Skeletal muscle tissue (tissue), 4 donors: ENCODE data around the gene STUB1. TPM values are rescaled to one million over a fixed set of nuclear protein-coding genes. Genes with fewer than 3 reads are reported as not detected.

ENCODE experiments used
- H3K27ac ChIP-seq: one replicate; pipeline ENCODE4 v1.7.0; 2013; ENCODE audit warnings: mild to moderate bottlenecking, low read depth, low read length, inconsistent platforms
- H3K27me3 ChIP-seq, 3 donors: one replicate each; pipeline ENCODE4 v1.7.0; 2013; ENCODE audit warnings: low read length in 3 of 3; ENCODE audit not compliant: control insufficient read depth in 3 of 3, insufficient read depth in 3 of 3
- H3K36me3 ChIP-seq, 3 donors: one replicate each; pipeline ENCODE4 v1.7.0; 2013; ENCODE audit warnings: low read length in 3 of 3; ENCODE audit not compliant: control insufficient read depth in 3 of 3, insufficient read depth in 3 of 3
- H3K4me1 ChIP-seq, 3 donors: one replicate each; pipeline ENCODE4 v1.7.0; 2013; ENCODE audit warnings: low read length in 3 of 3, mild to moderate bottlenecking in 3 of 3; ENCODE audit not compliant: control insufficient read depth in 3 of 3, insufficient read depth in 3 of 3
- H3K4me3 ChIP-seq, 3 donors: one replicate each; pipeline ENCODE4 v1.7.0; 2013; ENCODE audit warnings: low read length in 3 of 3
- H3K9ac ChIP-seq, 3 donors: one replicate each; pipeline ENCODE4 v1.7.0; 2013; ENCODE audit warnings: low read length in 3 of 3, mild to moderate bottlenecking in 3 of 3, moderate library complexity in 2 of 3, low read depth in 1 of 3
- H3K9me3 ChIP-seq, 3 donors: one replicate each; pipeline ENCODE4 v1.7.0; 2013; ENCODE audit warnings: low read length in 3 of 3; ENCODE audit not compliant: control insufficient read depth in 3 of 3
- total RNA-seq: library from RNA; depleted of rRNA; stranded (reverse); fragments of >200 nt; gene quantifications from one replicate; pipeline ENCODE4 v1.2.3, GENCODE V29; 2014
- donor health status: Osteomylitis.

The STUB1 gene
- total RNA-seq, 1 donor from 2014 or later: 87.7 TPM

GRCh38 chr16:702341-702740 is 22.1 kb downstream of the STUB1 start:
- no peak overlapping the region for H3K4me3 ChIP-seq
- H3K27ac ChIP-seq: no peak overlapping the region
- no peak overlapping the region for H3K9ac ChIP-seq
- no peaks in the 10 kb centered on the region for H3K36me3 ChIP-seq
- peaks cover 0 to 4% (median 0%) of the 10 kb centered on the region in 3 donors for H3K4me1 ChIP-seq
- H3K9me3 ChIP-seq: no peaks in the 10 kb centered on the region
- H3K27me3 ChIP-seq: peaks cover 69 to 85% (median 75%) of the 10 kb centered on the region in 3 donors

DNA sequence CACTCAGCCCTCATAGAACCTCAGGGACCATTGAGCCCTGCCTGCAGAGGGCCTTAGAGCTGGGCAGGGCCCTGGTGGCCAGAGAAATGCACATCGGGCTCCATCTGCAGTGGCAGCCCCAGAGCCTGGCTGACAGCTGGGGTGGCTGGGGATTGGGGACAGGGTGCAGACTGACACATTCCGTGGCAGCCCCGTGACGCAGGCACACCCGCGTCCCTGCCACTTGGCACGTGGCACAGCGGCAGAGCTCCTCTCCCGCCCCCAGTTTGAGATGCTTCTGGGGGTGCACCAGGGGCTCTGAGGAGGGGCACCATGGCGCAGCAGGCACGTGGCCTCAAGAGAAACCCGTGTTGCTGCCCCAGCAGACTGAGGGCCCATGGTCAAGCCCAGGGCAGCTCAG is 23.2 kb downstream of the STUB1 start:
- Histone ChIP-seq H3K9ac (no peak overlapping the region), H3K9me3 (no peaks in the 10 kb centered on the region), H3K36me3 (no peaks in the 10 kb centered on the region), H3K4me3 (no peak overlapping the region), H3K4me1 (peaks cover 0 to 4% (median 0%) of the 10 kb centered on the region in 3 donors), H3K27ac (no peak overlapping the region), H3K27me3 (peaks cover 71 to 88% (median 84%) of the 10 kb centered on the region in 3 donors)

- Histone ChIP-seq H3K4me1 (peaks cover 0 to 4% (median 0%) of the 10 kb centered on the region in 3 donors), H3K9ac (no peak overlapping the region), H3K9me3 (no peaks in the 10 kb centered on the region), H3K27me3 (peaks cover 74 to 90% (median 88%) of the 10 kb centered on the region in 3 donors), H3K4me3 (no peak overlapping the region), H3K27ac (no peak overlapping the region), H3K36me3 (no peaks in the 10 kb centered on the region)
These were observed 23.8 kb downstream of the STUB1 start for GRCh38 chr16:704047-704446.

DNA sequence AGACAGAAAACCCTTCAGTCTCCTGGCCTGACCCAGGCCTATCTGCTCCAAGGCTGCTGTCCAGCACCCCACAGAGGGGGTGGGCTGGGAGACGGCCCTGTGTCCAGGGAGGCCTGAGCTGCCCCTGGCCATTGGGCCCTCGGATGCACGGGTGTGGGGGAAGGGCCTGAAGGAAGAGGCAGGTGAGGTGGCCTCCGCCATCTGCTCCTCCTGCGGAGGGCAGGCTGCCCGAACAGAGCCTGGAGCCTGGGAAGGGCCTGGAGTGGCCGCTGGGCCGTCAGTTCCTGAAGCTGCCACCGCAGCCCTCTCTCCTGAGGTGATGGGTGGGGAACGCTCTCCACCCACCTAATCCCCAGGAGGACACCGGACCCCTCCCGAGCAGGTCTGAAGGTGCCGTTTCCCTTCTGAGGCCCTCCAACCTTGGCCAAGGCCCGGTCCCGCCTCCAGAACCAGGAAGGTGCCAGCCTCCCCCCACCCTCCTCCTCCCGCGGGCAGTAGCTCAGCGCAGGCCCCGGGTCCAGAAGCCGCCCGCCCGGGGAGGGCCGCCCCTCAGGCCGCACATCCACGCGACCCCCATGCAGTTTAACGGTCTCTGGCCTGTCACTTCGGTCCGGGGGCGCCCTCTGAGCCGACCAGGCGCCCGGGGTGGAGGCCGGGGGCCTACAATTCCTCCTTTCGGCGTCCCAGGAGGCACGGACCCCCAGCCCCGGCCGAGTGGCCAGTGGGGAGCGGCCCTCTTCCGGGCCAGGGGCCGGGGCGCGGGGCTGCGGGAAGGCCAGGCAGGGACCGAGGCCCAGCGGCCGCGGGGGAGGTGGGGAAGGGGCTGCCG is 24.6 kb downstream of the STUB1 start:
- no peak overlapping the region for H3K4me3 ChIP-seq

DNA sequence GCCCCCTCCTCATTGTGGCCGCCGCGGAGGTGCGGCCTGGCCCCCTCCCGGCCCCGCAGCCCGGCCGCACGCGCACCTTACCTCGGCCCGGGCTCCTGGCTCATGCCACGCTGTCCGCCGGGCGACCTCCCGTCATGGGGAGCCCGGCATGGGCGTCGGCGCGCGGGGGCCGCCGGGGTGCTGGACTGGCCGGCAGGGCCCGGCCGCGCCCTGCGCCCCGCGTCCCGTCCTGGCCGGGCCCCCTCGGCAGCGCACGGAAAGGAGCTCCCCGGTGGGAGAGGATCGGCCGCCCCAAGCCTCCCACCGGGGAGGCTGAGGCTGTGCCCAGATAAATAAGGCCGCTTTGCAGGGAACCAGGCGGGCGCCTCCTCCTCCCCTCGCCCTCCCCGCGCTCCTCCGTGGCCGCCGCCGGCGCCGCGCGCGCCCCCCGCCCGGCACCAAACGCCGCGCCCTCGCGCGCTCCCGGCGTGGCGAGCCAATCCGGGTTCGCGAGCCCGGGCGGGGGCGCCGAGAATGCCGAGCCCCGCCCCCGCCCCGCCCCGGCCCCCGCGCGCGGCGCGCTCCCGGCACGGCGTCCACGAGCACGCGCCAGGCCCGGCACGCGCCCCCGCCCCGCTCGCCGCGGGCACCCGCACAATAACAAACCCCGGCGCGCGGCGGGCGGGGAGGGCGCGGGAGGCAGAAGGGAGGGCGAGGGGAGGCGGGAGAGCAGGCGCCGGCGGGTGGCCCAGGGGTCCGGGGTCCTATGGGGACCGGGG is 25.4 kb downstream of the STUB1 start, which contains the start of gene FBXL16:
Gene FBXL16 (minus strand): TSS at position 371 of the 758 bp plus-strand sequence. CDS start 8,396 bp downstream, outside the sequence.
- Histone ChIP-seq H3K27me3 (peaks cover 76 to 92% (median 86%) of the 10 kb centered on the region in 3 donors), H3K4me3 (no peak within 1 kb of the TSS), H3K9ac (no peak within 1 kb of the TSS)

More for the DNA sequence above, 24.6 kb downstream of the STUB1 start:
- H3K9me3 ChIP-seq: no peaks in the 10 kb centered on the region
- peaks cover 75 to 91% (median 86%) of the 10 kb centered on the region in 3 donors for H3K27me3 ChIP-seq
- peaks cover 0 to 5% (median 2%) of the 10 kb centered on the region in 3 donors for H3K4me1 ChIP-seq
- no peak overlapping the region for H3K27ac ChIP-seq
- no peak overlapping the region for H3K9ac ChIP-seq
- H3K36me3 ChIP-seq: no peaks in the 10 kb centered on the region

DNA sequence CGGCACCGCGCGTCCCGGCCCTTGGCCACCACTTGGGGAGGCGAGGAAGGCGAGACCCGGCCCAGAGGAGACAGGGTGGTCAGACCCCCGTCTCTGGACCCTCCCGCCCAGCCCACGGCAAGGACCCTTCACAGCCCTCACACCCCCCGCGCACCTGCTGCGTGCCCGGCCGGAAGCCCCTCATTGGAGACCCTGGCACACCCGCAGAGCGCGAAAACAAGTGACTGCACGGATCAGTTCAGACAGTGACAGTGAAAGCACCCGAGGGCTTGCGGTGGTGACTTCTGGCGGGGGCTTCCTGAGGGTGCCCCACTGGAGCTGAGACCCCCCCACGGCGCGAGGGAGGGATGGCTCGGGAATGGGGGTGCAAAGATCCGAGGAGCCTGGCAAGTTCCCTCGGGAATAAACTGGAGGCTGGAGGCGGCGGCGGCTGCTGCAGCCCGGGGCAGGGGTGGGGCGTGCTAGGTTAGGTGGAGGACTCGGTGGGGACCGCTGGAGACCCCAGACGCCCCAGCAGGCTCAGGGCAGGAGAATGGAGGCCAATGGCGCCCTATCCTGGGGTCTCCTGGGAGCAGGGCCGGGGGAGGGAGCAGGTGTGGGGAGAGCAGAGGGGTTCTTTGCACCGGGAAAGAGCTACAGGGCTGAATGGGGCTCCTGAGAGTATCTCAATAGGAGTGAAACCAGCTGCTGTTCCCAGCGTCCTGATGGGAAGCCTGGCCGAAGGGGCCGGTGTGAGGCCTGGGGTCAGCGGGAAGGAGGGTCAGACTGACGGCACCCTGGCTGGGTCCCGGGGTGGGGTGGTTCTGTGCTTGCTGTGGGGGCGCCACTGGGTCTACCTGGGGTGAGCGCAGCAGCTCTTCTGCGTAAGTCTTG is 26.2 kb downstream of the STUB1 start:
- Histone ChIP-seq H3K4me3 (no peak overlapping the region), H3K9ac (no peak overlapping the region)

More for the DNA sequence above, 25.4 kb downstream of the STUB1 start, which contains the start of gene FBXL16:
- no peaks in the 10 kb centered on the region for H3K36me3 ChIP-seq
- H3K27ac ChIP-seq: no peak within 1 kb of the TSS
- H3K4me1 ChIP-seq: peaks cover 0 to 10% (median 4%) of the 10 kb centered on the region in 3 donors
- H3K9me3 ChIP-seq: no peaks in the 10 kb centered on the region

DNA sequence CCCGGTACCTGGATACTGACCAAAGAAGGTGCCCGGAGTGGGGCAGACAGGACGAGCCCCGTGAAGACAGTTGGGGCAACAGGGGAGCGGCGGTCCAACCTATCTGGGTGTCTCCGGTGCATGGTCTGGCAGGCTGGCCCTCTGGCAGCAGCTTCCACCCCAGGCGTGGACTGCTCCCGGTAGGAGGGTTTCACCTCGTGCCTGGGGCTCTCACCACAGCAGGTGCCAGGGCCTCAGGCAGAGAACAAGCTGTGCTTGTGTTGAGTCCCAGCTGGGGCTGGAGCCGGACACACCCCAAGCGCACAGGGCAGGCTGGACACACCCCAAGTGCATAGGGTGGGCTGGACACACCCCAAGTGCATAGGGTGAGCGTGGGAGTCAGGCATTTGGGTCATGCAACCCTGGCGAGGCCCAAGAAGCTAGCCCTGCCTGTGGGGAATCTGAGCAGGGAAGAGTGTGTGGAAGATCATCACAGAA is 26.9 kb downstream of the STUB1 start:
- H3K9ac ChIP-seq: no peak overlapping the region
- no peak overlapping the region for H3K27ac ChIP-seq
- H3K4me1 ChIP-seq: peaks cover 0 to 10% (median 7%) of the 10 kb centered on the region in 3 donors
- no peaks in the 10 kb centered on the region for H3K9me3 ChIP-seq
- no peak overlapping the region for H3K4me3 ChIP-seq
- peaks cover 80 to 88% (median 83%) of the 10 kb centered on the region in 3 donors for H3K27me3 ChIP-seq
- H3K36me3 ChIP-seq: no peaks in the 10 kb centered on the region

More for the DNA sequence above, 26.2 kb downstream of the STUB1 start:
- no peak overlapping the region for H3K27ac ChIP-seq
- H3K27me3 ChIP-seq: peaks cover 84 to 93% (median 87%) of the 10 kb centered on the region in 3 donors
- peaks cover 0 to 10% (median 4%) of the 10 kb centered on the region in 3 donors for H3K4me1 ChIP-seq
- H3K9me3 ChIP-seq: no peaks in the 10 kb centered on the region
- H3K36me3 ChIP-seq: no peaks in the 10 kb centered on the region

- Histone ChIP-seq H3K27me3 (peaks cover 71 to 79% (median 73%) of the 10 kb centered on the region in 3 donors), H3K9me3 (no peaks in the 10 kb centered on the region), H3K4me1 (peaks cover 0 to 13% (median 7%) of the 10 kb centered on the region in 3 donors)
These were observed 27.8 kb downstream of the STUB1 start for GRCh38 chr16:708019-708418.

DNA sequence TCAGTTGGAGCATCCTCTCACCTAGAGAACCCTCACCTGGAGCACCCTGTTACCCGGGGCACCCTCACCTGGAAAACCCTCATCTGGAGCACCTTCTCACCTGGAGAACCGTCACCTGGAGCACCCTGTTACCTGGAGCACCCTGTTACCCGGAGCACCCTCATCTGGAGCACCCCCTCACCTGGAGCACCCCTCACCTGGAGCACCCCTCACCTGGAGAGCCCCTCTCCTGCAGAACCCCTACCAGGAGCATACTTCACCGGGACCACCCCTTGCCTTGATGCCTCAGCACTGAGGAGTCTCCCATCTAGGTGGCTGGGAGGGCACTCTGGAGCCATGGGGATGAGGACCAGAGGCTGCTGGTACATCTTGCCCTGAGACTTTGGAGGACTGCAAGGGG is 28.7 kb downstream of the STUB1 start:
- Histone ChIP-seq H3K9ac (no peak overlapping the region), H3K9me3 (no peaks in the 10 kb centered on the region), H3K27me3 (peaks cover 64 to 73% (median 67%) of the 10 kb centered on the region in 3 donors), H3K36me3 (no peaks in the 10 kb centered on the region), H3K4me3 (no peak overlapping the region), H3K27ac (no peak overlapping the region), H3K4me1 (peaks cover under 1 to 14% (median 7%) of the 10 kb centered on the region in 3 donors)

More at GRCh38 chr16:708019-708418, 27.8 kb downstream of the STUB1 start:
- H3K36me3 ChIP-seq: no peaks in the 10 kb centered on the region
- H3K27ac ChIP-seq: no peak overlapping the region
- no peak overlapping the region for H3K9ac ChIP-seq
- no peak overlapping the region for H3K4me3 ChIP-seq
